Lower lobe of right lung (tissue), 2 donors: Measurements from ENCODE around the gene HTRA2. TPM values are rescaled to one million over a fixed set of nuclear protein-coding genes. Genes with fewer than 3 reads are reported as not detected.

ENCODE experiments used
- ATAC-seq, 2 donors: fragments of 200-7000 bp; cut with Tn5 transposase; one replicate each; pipeline ENCODE4 v1.9.1; 2020 to 2022; ENCODE audit warnings: mild to moderate bottlenecking in 2 of 2, moderate library complexity in 2 of 2
- DNase-seq: peaks from one replicate; pipeline ENCODE4 v3.0.0-alpha.2; 2020
- H3K27ac ChIP-seq: fragments of 200-600 bp; one replicate; pipeline ENCODE4 v1.8.0; 2022
- H3K27me3 ChIP-seq: fragments of 200-600 bp; one replicate; pipeline ENCODE4 v1.8.0; 2022; ENCODE audit warnings: low read depth
- H3K36me3 ChIP-seq: fragments of 200-600 bp; one replicate; pipeline ENCODE4 v1.8.0; 2022; ENCODE audit warnings: mild to moderate bottlenecking
- H3K4me1 ChIP-seq: fragments of 200-600 bp; one replicate; pipeline ENCODE4 v1.8.0; 2022
- H3K4me3 ChIP-seq: fragments of 200-600 bp; one replicate; pipeline ENCODE4 v1.8.0; 2022; ENCODE audit warnings: mild to moderate bottlenecking
- H3K9me3 ChIP-seq: fragments of 200-600 bp; one replicate; pipeline ENCODE4 v1.8.0; 2022
- intact Hi-C: fragments of 100-400 bp; cut with DNase I; formaldehyde crosslinking; loops from one replicate; pipeline ENCODE4 v1.11.0; 2022
- total RNA-seq: library from RNA; stranded (reverse); fragmentation: NEBNext Ultra II Directional; extraction: Animal tissue kit (Norgen Biotek cat#: 25700); gene quantifications from one replicate; pipeline ENCODE4 v1.2.1, GENCODE V29; 2021
- TF ChIP-seq, protein P1 (sequence below): fragments of 200-600 bp; IDR thresholded peaks from one replicate; pipeline ENCODE4 v1.8.0; 2022; ENCODE audit warnings: antibody characterized with exemption, mild to moderate bottlenecking
- donor health status: DM: no; HTN: yes; CAD: no; lungs with severe emphysema.

HTRA2 gene
- total RNA-seq, 1 donor from 2014 or later = 34.3 TPM

GRCh38 chr2:74503506-74504475 is 25.9 kb upstream of the HTRA2 start:
- H3K36me3 ChIP-seq = peaks cover 16% of the 10 kb centered on the region
- no peaks in the 10 kb centered on the region for H3K9me3 ChIP-seq
- H3K4me1 ChIP-seq = peaks cover 65% of the 10 kb centered on the region
- peaks cover 29% of the 10 kb centered on the region for H3K27me3 ChIP-seq
- H3K4me3 ChIP-seq = peak overlapping the region; percentile 68
- DNase-seq = no peak
- intact Hi-C loops = no loop called here
- TF ChIP-seq, protein P1, sequence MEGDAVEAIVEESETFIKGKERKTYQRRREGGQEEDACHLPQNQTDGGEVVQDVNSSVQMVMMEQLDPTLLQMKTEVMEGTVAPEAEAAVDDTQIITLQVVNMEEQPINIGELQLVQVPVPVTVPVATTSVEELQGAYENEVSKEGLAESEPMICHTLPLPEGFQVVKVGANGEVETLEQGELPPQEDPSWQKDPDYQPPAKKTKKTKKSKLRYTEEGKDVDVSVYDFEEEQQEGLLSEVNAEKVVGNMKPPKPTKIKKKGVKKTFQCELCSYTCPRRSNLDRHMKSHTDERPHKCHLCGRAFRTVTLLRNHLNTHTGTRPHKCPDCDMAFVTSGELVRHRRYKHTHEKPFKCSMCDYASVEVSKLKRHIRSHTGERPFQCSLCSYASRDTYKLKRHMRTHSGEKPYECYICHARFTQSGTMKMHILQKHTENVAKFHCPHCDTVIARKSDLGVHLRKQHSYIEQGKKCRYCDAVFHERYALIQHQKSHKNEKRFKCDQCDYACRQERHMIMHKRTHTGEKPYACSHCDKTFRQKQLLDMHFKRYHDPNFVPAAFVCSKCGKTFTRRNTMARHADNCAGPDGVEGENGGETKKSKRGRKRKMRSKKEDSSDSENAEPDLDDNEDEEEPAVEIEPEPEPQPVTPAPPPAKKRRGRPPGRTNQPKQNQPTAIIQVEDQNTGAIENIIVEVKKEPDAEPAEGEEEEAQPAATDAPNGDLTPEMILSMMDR = no peak
- ATAC-seq = no peak
- peak overlapping the region; percentile 85 for H3K27ac ChIP-seq

- H3K27ac ChIP-seq = no peak overlapping the region
- H3K36me3 ChIP-seq = peaks cover 16% of the 10 kb centered on the region
- H3K9me3 ChIP-seq = no peaks in the 10 kb centered on the region
- H3K4me1 ChIP-seq = peaks cover 57% of the 10 kb centered on the region
- intact Hi-C loops = no loop called here
- ATAC-seq (no peak), DNase-seq (no peak)
- H3K27me3 ChIP-seq = peaks cover 22% of the 10 kb centered on the region
- TF ChIP-seq, protein P1 = no peak
- no peak overlapping the region for H3K4me3 ChIP-seq
Observed at GRCh38 chr2:74504591-74504990, 25.1 kb upstream of the HTRA2 start.

GRCh38 chr2:74505448-74506246 is 24.1 kb upstream of the HTRA2 start:
- TF ChIP-seq, protein P1 = no peak
- ATAC-seq (no peak), DNase-seq (no peak)
- peak overlapping the region; percentile 77 for H3K4me3 ChIP-seq
- no peak overlapping the region for H3K27ac ChIP-seq
- no peaks in the 10 kb centered on the region for H3K9me3 ChIP-seq
- peaks cover 16% of the 10 kb centered on the region for H3K36me3 ChIP-seq
- H3K27me3 ChIP-seq = peaks cover 21% of the 10 kb centered on the region
- peaks cover 54% of the 10 kb centered on the region for H3K4me1 ChIP-seq
- intact Hi-C loops = no loop called here

- Histone ChIP-seq H3K27me3 (peaks cover 31% of the 10 kb centered on the region), H3K27ac (peak within 1 kb of the TSS; percentile 99), H3K36me3 (peaks cover 16% of the 10 kb centered on the region), H3K9me3 (no peaks in the 10 kb centered on the region), H3K4me3 (peak within 1 kb of the TSS; percentile 77), H3K4me1 (peaks cover 48% of the 10 kb centered on the region)
- TF ChIP-seq, protein P1 = peak; percentile 44
- DNase-seq = peak; percentile 99
- ATAC-seq = peak; percentile 95 to 96
- intact Hi-C loops = no loop called here
Observed at GRCh38 chr2:74507145-74507925, 22.4 kb upstream of the HTRA2 start, which contains the start of gene PCGF1. PCGF1 (minus strand) TSS chr2:74507695; CDS start chr2:74507668, 27 bp downstream.
